GM18520 (cell line): Measurements from ENCODE around the gene LAMA5.

ENCODE experiments used
- ATAC-seq: cut with Tn5 transposase; IDR thresholded peaks from one replicate; pipeline ENCODE4 v1.9.1; 2021; ENCODE audit not compliant: unreplicated experiment

Gene LAMA5

DNA sequence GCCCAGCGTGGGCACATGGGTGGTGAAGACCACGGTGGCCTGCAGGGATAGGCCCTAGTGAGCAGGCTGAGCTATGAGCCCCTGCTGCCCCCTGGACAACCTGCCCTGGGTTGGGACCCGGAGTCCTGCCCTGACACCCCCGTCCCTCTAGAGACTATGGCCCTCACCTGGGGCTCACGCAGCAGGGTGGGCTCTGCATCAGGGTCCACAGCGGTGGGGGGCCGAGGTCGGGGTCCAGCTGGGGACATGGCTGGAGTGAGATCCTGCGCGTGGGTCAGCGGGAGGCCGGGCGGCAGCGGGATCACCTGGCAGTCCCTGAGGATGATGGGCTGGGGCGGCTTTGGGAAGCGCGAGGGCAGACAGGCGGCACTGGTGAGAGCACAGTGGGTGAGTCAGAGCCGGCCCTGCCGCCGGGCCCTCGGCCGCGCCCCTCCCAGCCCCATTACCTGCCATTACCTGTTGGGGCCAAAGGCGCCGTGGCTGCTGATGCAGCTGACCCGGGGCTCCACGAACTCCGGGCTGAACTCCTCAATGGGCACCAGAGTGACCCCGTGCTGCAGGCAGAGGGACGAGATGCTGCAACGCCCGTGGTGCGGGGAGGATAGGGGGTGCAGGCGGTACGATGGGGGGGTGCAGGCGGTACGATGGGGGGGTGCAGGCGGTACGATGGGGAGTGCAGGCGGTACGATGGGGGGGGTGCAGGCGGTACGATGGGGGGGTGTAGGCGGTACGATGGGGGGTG, 36.4 kb downstream of the LAMA5 start:
- ATAC-seq = no peak

DNA sequence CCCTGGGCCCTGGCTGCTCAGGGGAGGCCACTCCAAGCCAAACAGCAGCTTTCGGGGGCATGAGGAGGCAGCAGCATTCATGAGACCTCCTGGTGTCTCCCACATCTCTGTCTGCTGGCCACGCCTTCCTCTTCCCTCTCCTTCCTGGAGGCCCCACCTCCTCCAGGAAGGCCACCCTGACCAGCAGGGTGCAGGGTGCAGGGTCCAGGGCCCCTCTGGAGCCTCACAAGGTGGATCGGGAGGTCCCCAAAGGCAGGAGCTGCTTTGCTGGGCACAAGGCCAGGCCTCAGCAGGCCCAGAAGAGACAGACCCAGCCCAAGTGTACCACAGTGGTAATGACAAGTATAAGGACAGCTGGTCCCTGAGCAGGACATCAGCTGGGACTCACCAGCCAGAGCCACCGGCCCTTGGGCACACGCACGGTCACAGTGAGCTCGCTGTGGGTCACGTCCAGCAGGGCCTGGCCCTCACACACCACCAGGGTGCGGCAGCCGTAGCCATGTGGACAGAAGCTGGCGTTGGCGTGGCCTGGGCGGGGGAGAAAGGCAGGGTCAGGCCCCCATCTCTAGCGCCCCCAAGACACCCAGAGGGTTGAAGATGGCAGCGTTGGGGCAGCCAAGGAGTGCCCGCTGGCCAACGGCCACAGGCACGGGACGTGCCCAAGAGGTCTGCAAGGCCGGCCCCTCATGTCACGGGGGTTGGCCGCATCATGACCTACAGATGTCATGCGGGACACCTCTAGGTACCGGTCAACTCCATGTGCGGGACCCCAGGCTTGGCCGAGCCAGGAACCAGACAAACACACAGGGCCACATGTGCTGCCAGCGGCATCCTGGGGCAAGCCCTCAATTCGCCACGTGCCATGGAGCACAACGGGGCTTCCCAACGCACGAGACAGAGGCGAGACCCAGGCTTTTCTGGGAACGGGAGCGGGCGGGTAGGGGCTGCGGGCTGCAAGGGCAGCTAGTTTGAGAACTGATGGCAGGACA, 37.4 kb downstream of the LAMA5 start:
- ATAC-seq = no peak

DNA sequence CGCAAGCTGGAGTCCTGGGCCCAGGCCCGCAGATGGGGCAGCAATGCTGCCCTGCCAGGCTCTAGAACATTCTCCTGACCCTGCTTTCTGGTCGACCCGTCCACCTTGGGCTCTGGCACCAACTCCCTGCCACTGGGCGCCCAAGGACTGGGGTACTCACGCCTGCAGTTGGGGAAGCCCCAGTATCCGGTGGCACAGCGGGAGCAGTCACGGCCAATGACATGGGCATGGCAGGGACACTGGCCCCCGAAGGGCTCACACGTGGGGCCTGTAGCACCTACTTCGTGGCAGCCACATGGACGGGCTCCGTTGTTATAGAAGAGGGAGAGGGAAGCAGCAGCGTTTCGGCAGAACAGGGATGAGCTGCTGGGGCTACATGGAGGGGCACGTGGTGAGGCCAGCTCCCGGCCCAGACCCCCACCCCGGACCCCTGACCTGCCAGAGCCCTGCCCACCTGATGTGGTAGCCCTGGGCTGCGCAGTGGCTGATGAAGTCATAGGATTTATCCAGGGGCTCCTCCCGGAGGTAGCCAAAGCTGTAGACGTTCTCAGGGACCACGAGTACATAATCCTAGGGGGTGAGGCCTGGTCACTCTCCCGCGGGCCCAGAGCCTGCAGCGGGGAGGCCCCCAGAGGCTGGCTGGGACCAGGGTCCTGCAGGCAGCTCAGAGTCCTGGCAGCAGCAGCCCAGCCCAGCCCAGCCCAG, 38.3 kb downstream of the LAMA5 start:
- ATAC-seq = no peak

DNA sequence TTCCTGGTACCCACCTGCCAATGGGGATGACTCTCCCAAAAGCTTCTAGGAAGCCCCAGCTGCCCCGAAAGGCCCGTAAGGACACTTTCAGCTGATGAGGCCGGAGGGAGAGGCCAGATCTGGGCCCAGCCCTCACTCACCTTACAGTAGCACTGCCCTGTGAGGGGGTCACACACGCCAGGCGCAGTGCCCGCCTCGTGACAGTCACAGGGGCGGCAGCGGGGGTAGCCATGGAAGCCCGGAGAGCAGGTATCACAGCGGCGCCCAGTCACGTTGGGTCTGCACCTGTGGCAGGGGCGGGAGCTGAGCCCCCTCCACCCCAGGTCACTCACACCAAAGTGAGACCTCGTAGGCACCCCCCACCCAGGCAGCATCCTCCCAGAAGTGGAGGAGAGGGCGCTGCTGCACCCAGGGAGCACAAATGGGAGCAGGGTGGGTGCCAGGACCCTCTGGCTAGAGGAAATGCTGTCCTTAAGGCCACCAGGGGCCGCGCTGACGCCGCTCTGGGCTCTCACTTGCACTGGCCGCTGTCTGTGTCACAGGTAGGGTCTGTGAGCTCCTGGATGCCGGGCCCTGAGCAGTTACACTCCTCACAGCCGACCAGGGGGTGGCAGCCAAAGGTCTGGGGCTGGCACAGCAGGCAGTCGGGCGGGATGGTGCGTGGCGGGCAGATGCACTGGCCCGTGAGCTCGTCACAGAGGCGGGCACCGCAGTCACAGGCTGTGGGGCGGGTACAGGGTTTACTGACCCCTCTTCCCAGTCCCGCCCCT, 39.2 kb downstream of the LAMA5 start:
- ATAC-seq = no peak

DNA sequence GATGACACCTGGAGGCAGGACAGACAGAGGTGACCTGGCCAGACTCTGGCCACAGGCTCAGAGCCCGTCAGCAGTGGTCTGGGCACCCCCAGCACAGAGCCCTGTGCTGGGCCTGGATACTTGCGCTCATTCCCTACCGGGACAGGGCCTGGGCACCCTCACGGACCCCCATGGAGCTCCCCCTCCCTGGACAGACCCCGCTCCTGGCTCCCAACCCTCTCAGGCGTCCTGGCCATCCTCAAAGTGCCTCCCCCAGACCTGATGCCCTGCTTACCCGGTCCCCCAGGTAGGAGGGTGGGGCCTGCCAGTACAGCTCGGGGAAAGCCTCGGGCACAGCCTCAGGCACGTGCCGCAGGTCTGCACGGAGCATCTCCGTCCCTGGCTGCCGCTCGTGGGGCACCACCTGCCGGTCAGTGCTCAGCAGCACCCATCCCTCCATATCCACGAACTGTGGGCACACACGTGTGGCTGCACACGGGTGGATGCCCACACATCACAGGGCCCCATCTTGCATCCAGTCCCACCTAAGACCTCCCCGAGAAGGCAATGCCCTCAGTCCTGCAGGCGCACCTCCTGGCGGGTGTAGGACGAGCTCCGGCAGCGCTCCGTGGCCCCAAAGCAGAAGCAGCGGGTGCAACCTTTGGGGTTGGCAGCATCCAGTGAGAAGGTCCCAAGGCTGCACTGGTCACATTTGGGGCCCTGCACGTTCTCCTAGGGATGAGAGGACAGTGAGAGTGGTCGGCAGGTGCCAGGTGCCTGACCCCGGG, 40.0 kb downstream of the LAMA5 start:
- no peak for ATAC-seq

DNA sequence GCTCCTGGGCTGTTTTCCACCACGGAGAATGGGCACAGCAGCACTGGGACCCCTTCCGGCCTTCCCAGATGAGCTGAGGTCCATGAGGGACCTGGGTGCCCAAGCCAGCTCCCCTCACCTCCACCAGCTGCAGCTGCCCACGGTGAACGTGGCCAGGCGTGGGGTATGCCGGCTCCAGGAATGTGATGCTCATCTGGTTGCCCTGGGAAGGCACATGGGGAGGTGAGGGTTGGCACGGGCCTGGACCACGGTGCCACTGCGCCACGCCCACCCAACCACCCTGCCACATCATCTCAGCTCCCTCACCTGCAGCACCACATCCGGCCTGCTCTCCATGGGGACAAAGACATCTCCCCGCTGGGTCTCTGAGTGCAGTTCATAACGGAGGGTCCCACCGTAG, 40.6 kb downstream of the LAMA5 start:
- no peak for ATAC-seq

DNA sequence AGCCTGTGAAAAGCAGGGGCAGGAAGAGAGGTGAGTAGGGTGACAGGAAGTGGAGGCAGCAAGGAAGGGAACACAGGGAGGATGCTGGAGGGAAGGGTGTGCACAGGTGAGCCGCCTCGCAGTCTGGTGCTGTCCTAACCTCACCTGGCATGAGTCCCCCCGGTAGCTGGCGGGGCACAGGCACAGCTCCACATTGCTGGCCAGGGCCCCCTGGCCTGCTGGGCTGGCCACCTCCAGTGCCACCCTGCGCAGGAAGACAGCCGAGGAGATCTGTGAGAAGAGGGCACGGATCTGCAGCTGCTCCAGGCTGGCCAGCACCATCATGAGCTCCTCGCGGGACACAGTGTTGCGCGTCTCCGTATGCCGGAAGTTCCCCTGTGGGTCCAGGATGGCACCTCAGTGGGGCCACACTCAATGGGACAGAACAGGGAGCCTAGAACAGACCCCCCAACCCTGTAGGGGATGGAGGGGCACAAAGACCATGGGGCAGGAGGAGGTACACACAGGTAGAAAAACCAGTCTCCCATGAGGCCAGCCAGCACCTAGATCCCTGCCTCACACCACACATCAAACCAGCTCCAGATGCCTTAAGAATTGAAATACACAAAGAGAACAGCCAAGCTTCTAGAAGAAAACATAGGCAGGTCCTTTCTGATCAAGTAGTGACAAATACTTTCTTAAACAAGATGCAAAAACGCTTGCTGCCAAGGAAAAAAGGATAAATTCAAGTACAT, 41.8 kb downstream of the LAMA5 start:
- no peak for ATAC-seq

DNA sequence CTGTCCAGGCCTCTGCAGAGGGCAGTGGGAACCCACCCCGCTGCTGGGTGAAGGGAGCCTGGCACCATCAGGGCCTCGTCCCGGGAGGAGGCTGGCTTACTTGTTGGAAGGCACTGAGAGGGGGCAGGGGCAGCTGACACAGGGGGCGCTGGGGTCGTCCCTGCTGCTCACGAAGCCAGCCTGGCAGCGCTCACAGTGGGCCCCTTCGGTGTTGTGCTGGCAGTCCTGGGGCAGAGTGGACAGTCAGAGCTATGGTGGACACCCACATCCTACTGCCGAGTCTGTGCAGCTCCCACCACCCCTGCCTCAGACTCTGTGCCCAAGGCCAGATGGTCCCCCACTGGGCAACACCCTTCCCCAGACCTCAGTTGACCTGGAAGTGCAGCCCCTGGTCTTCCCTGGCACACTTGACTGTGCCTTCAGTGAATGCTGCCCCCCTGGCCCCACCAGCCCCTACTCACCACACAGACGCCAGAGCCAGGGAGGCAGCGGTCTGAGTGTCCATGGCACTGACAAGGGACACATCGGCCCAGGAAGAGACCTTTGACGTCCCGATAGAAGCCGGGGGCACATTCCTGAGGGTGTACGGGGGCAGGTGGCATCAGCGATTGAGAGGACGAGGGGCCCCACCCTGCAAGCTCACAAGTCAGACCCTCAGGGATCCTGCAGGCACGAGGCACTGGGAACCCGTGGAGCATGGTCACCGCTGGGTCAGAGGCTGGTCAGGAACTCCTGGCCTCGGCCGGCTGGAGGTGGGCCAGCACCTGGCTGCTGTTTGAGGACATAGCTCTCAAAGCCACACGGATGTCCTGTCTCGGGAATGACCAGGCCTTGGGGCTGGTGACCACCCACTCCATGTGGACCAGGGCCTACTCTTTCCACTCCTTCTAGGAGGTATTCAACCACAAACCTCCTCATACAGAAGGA, 42.9 kb downstream of the LAMA5 start:
- no peak for ATAC-seq

DNA sequence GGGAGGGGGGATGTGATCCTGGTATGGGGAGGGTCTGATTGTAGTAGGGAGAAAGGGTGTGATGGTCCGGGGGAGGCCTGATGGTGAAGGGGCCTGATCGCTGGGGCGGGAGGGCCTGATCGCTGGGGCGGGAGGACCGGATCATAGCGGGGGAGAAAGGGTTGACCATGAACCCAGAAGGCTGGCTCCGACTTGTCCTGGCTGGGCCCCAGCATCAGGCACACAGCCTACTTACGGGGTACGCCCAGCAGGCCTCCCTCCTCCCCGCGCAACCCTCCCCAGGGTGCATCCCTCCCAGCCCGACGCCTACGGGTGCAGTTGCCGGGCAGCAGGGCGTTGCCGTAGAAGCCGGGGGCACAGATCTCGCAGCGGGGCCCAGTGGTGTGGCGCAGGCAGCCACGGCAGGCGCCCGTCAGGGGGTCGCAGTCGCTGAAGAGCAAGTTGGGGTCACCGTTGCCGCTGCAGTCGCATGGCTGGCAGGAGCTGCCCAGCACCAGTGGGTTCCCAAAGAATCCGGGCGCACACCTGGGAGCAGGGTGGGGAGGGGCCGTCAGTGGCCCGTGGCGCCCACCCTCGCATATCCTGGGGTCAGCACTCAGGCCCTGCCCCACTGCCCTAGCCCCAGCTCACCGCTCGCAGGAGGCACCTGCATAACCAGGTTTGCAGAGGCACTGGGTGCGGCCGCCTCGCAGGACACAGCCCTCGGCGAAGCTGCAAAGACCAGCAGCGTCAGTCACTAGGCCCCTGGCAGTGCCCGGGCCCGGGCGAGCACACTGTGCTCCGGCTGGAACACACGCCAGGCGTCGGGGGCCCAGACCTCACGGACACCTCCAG, 43.7 kb downstream of the LAMA5 start:
- no peak for ATAC-seq

DNA sequence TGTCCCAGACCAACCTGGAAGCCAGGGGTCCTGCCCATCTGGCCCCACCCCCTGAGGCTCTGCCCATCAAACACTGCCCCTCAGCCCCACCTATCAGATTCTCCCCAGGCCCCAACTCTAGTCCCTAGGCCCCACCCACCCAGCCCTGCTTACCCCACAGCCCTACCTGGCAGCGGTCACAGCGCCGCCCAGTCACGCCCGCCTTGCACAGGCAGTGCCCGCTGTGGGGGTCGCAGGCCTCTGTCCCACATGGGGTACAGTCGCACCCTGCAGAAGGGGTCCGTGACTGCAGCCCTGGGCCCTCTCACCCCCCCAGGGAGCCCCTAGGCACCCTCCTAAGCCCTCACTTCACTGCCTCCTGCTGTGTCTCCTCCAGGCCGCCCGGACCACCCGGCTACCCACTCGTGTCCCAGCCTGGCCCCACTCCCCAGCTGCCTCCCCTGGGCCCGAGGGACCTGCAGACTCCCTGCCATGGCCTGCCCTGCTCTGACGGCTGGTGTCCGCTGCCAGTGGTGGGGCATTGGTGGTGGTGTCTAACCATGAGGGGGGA, 44.5 kb downstream of the LAMA5 start:
- ATAC-seq = no peak

DNA sequence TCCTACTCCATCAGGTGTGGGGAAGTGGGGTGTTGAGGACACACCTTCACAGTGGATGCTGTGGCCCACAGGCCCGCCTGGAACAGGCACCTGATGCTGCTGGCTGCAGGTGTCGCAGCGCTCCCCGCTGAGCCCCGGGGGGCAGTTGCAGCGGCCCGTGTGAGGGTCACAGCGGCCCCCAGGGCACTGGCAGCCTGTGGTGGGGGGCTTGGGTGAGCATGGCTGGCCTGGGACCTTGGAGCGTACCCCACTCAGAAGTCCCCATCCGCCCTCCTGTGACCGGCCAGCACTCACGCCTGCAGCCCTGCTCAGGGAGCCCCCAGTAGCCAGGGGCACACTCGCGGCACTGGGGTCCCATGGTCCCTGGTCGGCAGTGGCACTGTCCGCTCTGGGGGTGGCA, 45.1 kb downstream of the LAMA5 start:
- no peak for ATAC-seq

DNA sequence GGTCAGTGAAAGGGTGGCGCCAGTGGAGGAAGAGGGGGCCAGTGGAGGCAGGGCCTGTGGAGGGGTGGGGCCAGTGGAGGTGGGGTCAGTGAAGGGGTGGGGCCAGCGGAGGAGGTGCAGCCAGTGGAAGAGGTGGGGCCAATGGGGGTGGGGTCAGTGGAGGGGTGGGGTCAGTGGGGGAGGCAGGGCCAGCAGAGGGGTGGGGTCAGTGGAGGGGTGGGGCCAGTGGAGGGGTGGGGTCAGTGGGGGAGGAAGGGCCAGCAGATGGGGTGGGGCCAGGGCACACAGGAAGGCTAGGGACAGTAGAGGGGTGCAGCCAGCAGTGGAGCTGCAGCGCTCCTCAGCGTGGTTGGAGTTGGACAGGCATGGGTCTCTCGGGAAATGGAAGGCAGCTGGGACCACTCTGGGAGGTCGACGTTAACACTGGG, 45.6 kb downstream of the LAMA5 start:
- no peak for ATAC-seq

DNA sequence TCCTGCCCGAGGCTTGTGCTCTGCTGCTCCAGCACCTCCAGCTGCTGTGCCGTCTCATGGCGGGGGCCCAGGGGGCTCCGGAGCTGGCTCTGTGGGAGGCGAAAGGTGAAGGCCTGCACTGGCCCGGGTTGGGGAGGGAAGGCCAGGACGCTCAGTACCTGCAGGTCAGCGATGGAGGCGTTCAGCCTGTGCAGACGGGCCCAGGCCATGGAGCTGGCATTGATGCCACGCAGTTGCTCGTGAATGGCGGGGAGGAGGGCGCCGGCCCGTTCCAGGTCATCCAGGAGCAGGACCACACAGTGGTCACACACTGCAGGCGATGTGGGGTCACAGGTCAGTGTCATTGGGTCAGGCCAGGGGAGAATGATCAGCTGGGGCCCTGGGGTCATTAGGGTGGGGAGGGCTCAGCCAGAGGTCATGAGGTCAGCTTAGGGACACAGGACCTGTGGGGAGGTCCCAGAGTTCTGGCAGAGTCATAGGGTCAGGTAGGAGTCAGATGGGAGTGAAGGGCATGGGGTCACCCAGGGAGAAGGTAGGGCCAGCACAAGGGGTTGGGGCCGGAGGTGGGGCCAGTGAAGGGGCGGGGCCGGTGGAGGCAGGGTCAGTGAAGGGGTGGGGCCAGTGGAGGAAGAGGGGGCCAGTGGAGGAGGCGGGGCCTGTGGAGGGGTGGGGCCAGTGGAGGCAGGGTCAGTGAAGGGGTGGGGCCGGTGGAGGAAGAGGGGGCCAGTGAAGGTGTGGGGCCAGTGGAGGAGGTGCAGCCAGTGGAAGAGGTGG, 46.3 kb downstream of the LAMA5 start:
- ATAC-seq = no peak

DNA sequence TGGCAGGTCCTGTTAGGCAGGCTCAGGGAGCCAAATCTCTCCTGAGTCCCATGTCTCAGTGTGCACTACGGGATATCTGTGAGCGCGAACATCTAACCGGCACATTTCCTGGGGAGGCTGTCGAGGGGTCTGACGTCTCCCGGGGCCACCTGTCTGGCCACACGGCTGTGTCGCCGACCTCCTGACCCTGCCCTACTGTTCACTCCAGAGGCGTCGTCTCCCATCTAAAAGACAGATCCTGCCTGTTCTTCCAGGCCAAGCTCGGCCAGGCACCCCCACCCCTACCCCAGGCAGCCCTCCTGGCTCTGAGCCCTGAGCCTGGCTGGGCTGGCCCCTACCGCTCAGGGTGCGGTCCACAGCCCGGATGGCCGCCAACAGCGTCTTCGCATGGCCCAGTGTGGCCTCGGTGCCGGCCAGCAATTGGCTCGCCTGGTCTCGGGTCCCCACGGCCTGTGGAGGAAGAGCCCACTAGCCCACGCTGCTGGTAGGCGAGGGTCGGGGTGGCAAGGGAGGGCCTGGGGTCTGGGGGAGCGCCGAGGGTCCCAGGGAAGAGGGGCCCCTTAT, 47.7 kb downstream of the LAMA5 start:
- ATAC-seq = no peak

DNA sequence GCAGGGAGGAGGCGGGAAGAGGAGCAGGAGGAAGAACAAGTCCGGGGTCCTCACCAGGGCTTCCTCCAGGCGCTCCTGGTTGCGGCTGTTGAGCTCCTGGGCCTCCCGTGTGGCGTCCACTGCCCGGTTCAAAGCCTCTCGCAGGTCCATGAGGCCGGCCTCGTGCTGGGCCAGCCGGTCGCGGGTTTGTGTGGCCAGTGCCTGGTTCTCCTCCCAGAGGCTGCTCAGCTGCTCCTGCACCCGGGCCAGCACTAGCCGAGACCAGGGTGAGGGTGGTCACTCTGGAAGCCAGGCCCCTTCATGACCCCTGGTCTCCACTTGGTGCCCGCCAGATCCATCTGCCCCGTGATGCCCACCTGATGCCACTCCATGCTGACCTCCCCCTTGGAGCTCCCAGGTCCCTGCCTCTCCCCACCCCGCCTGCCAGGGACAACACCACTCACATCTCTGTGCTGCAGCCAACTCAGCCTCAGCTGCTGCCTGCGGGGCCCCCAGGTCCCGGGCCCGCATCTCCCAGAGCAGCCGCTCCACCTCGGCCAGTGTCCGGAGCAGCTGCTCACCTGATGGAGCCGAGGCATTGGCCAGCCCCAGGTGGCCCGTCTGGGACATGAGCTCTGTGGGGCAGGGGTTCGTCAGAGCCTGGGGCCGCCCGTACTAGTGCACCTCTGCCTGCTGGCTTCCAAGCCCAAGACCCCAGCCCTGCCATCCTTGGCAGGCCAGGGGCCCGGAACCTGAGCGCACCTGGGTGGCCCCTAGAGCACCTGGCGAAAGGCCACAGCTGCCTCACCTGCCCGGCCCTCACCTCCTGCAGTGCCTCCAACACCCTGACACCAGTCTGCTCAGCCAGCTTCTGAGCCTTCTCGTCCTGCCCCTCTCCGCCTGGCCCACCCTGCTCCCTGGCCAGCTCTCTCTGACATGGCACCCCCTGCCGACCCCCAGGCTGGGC, 48.4 kb downstream of the LAMA5 start:
- no peak for ATAC-seq
